Activated CD8-positive, alpha-beta memory T cell treated with anti-CD3 and anti-CD28 coated beads, Interleukin-2, amount 50 U/mL, for 1 hour (primary cell): ENCODE measurements around the gene PLCG2.
"Not testable (repeated sequence)": the region's sequence is repeated elsewhere in the genome, so short reads cannot be mapped to it uniquely, and the experiment has no call there.

Experiments
- DNase-seq: peaks from one replicate; pipeline ENCODE4 v3.0.0-alpha.2; 2020; ENCODE audit errors: extremely low read depth

The PLCG2 gene

DNA sequence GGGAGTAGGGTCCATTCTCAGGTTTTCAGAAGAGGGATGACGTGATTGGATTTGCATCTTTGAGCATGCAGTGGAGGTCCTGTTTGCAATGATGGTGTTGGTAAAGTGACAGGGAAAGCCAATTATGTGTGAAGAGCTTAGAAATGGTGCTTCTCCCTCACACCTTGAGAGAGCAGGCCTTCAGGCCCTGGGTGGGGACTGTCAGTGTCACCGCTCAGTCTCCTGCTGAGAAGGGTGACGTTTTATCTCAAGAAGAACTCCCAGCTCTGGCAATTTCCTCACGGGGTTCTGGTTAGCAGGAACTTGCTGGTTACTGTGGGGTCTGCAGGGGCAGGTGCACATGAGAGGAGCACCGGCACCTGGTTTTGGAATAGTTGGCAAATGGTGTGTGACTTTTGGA, 11.2 kb downstream of the PLCG2 start:
- DNase-seq: no peak

DNA sequence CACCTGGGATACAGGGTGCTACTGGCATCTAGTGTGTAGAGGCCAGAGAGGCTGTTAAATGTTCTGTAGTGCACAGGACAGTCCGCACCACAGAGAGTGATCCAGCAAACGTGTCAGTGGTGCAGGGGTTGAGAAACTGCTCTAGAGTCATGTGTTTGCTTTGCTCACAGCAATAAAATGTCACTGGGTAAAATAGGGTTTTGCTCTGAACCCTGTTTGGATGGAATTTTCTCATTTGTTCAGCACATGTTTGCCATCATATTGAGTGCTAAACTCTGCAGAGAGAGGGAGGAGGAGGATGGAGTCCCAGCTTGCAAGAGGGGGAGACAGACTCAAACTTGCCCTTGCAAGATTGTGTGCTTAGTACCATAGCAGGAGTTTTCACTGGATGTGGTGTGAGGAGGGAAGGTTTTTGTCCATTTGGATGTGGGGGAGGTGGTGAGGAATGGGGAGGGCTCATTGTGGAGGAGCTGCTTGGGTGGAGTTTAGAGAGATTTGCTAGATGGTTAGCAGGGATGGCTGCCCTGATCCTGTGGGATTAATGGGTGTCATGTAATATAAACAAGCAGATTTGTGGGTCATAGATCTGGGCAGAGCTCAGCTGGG, 11.8 kb downstream of the PLCG2 start:
- no peak for DNase-seq

DNA sequence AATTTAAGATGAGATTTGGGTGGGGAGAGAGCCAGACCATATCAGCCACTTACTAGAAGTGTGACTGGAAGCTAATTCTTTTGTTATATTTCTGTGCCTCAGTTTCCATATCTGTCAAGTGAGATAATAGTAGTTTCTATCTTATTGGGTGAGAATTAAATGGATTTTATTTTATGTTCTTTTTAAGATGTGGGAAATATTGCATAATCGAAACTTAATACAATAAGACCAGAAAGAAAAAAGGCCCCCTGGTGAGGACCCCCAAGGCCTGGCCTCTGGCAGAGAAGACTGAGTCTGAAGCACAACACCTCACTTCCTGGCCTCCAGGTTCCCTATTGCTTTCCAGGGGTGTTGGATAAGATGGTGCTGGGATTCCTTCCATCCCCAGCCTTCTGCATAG, 13.7 kb downstream of the PLCG2 start:
- no peak for DNase-seq

DNA sequence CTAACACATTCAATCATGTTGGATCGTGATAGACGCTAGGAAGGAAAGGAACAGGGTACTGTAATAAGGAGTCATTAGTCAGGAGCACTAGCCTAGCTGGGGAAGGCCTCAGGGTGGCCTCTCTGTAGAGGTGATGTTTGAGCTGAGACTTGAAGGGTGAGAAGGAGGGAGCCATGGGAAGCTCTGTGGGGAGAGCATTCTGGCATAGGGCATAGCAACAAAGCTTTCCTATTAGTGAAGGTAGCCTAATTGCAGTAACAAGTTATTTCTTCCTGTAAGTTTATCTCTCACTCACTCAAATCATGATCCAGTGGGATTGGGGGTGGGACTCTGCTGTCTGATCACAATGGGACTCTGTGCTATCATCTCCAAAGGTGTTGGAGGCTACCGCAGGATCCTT, 16.1 kb downstream of the PLCG2 start:
- no peak for DNase-seq

DNA sequence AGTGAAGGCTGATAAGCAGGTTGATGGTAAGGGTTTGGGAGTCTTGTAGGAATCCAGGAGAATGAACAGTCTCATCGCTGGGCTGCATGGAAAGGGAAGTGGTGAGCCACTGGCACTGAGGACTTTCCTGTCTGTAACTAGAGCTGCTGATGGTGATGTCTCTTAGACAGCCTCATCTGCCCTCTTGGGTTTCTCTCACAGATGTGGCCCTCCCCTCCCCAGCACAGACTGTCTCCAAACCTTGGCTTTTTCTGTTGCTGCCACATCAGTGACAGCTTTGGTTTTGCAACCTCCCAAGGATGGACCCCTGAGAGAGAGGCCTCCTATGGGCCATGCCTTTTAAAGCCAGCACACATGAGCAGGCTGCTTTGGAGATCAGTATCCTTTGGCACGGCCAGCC, 16.9 kb downstream of the PLCG2 start:
- no peak for DNase-seq

DNA sequence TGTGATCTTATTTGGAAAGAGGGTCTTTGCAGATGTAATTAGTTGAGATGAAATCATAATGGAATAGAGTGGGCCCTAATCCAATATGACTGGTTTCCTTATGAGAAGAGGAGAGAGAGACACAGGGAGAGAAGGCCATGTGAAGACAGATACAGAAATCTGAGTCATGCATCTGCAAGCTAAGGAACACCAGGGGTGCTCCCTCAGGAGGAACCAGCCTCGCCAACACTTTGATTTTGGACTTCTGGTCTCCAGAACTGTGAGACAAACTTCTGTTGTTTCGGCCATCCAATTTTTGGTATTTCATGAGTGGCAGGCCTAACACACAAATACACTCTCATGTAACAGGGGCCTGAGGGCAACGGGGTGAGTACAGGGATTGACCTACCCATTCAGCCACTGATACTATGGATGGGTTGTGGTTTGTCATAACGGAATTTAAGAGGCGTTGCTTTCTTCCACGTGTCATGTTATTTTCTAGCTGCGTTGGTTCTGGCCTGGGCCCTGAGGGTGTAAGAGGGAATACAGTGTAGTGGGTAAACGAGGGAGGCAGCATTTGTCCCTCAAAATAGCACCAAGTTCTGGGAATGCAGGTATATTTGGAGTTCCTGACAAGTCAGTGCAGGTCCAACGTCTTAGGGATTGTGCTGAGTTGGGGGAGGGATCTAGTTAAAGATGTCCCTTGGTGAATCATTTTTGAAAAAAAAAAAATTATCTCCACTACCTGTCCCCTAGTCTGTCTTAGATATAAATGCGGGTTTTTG, 17.7 kb downstream of the PLCG2 start:
- DNase-seq: no peak

DNA sequence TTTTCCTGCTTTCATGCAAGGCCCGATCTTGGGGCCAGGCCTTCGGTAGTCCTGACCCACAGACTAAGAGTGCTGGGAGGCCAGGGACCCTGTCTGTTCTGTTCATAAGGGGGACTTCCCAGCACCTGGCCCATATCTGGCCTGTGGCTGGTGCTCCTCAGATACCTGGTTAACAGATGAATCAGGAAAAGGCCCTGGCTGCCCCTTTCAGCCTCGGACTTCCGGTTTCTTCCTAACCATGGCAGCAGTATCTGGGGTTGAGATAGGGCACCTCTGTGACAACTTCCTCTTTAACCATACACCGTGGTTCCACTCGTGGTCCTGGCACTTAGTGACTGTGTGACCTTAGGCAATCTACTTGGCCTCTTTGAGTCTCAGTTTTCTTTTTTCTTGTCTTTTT, 18.4 kb downstream of the PLCG2 start:
- no peak for DNase-seq

DNA sequence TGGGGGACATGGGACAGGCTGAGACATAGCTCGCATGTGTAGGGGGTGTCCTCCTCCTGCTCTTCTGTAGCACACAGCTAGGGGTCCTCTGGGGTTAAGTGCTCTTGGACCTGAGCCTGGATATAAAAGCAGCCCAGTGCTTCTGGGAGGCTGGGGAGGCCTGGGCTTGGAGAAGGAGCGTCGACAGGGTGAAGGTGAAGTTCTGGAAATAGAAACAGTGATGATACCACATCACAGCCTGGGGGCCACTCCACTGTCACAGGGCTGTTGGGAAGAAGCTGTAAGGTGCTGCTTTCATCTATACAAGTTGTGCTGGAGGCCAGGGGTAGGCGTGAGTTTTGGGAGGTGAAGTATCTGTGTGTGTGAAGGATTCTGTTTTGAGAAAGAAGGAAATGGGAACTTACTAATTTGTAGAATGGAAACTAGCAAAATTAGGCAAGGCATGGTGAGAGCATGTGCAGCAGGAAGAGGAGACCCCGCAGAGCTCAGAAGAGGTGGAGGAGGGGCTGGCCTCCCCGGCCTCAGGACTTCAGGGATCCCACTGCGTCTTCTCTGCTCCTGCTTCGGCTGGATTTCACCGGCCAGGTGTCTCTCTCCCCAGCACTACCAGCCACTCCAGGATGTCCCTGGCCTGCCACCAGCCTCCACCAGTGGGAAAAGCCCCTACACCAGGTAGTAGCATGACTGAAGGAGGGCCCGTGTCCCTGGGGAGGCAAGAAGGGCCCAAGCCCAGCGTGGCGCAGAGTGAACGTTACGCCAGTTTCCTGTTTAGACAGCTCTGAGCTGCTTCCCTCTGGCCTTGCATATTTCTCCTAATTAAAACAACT, 19.4 kb downstream of the PLCG2 start:
- no peak for DNase-seq

DNA sequence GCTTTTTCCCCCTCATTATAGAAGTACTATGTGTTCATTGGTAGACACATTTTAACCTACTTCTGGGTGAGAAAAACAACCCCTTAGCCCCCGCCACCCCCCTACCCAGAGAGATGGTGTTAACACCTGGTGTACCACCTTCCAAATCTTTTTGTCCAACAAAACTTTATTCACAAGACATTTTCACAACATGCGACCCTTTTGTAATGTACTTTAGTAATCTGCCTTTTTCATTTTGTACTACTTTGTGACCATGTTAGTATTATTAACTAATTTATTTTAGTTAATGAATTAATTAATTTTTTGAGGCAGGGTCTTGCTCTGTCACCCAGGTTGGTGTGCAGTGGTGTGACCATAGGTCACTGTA, 20.0 kb downstream of the PLCG2 start:
- DNase-seq: no peak

DNA sequence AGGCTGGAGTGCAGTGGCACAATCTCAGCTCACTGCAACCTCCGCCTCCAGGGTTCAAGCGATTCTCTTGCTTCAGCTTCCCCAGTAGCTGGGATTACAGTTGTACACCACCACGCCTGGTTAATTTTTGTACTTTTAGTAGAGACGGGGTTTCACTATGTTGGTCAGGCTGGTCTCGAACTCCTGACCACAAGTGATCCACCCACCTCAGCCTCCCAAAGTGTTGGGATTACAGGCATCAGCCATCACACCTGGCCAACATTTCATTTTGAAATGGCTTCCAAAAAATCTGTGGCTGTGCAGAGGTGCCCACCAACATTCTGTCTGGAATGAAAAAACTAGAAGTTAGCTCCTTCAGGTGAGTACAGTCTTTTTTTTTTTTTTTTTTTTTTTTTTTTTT, 22.6 kb downstream of the PLCG2 start:
- DNase-seq: not testable (repeated sequence)

DNA sequence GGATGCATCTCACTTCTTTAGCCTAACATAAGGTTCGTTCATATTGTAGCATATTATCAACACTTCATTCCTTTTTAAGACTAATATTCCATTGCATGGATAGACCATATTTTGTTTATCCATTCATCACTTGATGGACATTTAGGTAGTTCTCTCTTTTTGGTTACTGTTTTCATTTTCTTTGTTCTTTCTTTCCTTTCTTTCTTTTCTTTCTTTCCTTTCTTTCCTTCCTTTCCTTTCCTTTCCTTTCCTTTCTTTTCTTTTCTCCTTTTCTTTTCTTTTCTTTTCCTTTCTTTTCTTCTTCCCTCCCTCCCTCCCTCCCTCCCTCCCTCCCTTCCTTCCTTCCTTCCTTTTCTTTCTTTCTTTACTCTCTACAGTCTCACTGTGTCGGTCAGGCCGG, 24.2 kb downstream of the PLCG2 start:
- no peak for DNase-seq

DNA sequence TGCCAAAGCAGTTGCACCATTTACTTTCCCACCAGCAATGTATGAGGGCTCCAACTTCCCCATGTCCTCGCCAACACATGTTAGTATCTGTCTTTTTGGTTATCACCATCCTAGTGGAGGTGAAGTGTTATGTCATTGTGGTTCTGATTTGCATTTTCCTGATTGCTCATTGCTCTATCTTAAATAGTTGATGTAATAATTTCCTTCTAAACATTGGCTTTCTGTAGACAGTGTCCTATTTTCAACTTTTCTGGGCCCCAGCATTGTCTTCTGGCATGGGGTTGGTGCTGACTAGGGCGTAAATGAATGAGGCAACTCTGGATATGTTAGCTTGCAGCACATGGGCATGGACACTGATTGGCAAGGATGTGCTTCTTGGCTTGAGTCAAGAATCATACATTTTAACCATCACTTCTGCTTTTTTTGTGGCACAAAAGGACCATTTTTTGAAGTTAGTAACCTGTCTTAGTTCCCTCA, 25.1 kb downstream of the PLCG2 start:
- no peak for DNase-seq

DNA sequence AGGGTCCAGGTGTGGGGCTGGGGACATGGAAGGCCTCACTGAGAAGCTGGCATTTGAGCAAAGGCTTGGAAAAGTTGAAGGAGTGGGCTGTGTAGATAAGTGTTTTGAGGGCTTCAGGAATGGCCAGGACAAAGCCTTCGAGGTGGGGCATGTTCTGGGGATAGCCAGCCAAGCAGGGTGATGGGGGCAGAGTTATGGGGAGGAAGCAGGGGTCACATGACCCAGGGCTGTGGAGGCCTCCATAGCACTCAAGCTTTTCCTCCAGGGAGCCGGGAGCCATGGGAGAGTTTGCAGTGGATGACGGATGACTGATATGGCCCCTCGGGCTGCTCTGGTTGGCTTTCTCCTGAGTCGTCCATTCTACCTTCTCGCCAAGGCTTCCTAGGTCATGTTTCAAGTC, 27.6 kb downstream of the PLCG2 start:
- no peak for DNase-seq

DNA sequence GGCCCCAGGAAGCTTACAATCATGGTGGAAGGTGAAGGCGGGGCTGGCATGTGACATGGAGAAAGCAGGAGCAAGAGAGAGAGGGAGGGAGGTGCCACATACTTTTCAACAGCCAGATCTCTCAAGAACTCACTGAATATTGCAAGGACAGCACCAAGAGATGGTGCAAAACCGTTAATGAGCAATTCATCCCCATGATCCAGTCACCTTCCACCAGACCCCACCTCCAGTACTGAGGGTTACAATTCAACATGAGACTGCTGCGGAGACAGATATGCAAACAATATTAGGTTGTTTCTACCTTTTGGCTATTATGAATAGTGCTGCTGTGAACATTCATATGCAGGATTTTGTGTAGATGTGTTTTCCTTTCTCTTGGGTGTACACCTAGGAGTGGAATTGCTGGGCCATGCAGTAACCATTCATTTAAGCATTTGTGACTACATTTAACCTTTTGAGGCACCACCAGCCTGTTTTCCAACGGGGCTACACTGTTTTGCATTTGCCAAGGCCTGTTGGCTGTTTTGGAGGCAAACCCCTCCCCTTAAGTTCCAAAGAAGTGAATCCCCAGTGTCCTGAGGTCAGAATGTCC, 28.8 kb downstream of the PLCG2 start:
- DNase-seq: no peak

DNA sequence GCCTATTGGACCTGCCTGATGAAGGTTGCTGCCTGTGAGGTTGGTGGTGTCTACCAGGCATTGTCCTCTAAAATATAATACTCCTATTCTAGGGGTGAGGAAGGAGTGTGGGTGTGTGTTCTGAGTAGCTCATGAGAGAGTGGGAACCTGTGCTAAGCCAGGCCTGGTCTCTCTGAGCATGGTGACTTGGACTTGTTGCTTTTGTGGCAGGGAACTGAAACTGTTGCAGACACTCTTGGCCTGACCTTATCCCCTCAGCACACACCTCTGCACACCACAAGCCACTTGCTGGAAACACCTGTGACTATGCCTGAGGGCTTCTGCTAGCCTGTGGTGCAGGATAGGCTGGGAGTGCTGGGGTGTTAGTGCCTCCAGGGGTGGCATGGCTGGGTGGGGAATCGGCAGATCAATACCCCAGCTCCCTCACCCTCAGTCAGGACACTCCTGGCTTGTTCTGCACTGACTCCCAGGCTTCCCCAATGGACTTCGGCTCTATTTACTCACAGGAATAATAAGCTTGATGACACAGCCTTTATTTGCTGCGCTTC, 29.9 kb downstream of the PLCG2 start:
- DNase-seq: no peak

DNA sequence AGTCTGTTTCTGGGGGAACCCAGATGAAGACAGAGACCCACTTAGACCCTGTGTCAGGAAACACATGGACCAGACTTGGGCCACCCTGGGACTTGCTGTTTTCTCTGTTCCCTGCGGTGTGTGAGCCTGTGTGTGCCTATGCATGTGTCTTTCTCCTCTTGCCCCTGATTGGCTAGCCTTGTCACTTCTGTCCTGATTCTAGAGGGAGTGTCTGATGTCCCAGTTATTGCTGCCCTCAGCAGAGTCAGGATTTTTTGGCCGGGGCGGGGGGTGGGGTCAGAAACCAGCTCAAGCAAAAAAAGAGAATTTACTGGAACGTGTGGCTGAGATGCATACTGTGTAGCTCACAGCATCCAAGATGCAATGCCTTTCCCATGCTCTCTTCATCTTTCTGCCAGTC, 30.5 kb downstream of the PLCG2 start:
- DNase-seq: no peak

DNA sequence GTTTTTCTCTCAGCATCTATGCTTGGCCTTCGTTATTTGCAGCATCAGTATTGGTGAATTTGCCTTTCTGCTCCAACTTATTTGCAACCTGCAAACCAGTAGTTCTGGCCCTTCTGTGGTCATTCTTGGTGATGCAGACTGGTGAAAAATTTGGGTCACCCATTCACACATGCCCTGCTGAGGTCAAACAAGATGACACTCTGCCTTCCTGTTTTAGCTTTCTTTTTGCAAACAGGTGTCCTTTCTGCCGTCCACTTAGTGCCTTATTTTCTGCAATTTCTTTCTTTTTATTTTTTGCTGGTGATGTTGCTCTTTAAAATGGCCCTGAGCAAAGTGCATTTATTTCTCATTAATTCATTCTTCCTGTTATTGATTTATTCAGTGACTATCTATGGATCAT, 31.3 kb downstream of the PLCG2 start:
- DNase-seq: no peak

DNA sequence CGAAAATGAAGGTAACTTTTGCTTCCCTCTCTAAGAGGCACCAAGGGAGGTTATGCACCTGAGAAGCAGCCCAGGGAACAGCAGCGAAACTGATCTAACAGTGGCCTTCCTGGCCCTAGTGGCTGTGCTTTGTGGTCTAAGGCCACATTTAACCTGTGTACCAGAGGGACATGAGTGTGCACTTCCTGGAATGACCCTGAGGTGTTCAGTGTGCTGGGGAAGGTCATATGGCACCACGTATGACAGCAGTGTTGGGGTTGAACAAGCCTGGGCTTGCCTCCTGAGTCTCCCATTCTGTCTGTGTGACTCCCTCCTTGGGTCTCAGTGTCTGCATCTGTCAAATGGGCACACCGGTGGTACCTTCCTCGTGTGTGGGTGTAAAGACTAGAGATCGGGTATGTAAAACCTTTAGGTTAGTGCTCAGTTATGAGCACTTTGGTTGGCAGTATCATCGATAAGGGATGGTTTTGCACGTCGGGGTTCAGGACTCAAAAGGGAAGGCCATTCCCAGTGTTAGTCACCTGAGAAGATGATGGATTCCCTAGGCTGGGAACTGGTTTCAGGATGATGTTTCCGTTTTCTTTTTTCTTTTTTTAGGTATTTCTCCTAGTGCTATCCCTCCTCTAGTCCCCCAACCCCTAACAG, 31.9 kb downstream of the PLCG2 start:
- DNase-seq: no peak

DNA sequence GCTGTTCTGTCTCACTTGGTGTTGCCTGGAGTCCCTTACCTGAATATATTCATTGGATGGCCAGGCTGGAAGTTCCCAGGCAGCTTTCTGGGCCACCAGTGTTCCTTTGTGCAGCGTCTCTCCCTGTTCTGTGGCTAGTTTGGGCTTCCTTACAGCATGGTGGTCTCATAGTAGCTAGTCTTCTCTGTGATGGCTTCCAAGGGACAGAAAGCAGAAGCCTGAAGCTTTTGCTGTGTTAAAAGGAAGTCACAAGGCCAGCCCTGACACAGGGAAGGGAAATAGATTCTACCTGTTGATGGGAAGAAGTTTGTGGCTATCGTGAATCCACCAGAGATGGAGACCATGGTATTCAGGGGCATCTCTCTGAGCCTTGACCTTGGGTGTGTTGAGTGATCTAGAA, 34.6 kb downstream of the PLCG2 start:
- no peak for DNase-seq

DNA sequence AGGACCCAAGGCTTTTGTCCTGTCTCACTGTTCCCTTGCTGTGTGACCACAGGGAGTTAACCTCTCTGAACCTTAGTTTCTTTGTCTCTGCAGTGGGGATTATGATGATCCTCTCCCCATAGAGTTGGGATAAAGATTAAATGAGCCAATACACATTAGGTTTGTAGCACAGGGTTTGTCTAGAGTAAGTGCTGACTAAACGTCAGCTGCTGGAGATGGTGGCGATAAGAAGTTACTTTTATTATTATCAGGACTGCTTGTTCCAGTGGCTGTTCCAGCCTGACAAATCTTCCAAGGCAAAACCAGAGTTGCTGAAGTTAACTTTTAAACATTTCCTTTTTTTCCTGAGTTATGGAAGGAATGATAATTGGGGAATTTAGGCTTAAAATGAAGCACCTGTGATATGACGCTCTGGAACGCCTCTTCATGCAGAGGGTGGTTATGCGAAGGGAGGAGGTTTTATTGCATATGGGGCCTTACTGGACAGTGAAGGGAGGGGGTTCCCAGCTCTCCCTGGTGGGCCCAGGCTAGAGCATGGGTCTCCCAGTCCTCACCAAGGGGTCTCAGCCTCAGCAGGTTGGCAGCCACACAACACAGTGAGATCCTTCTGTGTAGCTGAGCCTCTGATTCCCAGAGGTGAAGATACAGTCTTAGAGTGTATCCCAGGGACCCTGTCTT, 35.8 kb downstream of the PLCG2 start:
- no peak for DNase-seq

DNA sequence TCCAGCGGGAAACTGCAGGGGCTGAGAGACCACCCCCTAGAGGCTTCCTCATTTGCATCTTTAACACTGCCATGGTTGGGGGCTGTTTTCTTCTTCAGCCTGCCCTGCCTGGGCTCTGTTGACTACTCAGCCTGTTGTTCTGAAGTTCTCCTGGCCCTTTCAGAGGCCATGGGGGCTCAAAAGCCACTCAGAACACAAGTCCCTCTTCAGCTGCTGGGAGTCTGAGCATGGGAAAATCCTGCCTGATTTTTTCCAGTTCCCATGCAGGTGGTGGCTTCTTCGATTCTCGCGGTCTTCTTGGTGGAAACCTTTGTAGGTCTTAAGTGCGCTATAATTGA, 36.3 kb downstream of the PLCG2 start:
- no peak for DNase-seq
